Muscle layer of colon (tissue), 2 donors: ENCODE results near the gene AGRP.

Source experiments
- H3K27ac ChIP-seq: one replicate; pipeline ENCODE4 v1.7.0; 2013; ENCODE audit warnings: low read depth, mild to moderate bottlenecking, low read length, moderate library complexity
- H3K27me3 ChIP-seq, 2 donors: one replicate each; pipeline ENCODE4 v1.7.0; 2013; ENCODE audit warnings: low read length in 2 of 2, mild to moderate bottlenecking in 2 of 2; ENCODE audit not compliant: insufficient read depth in 2 of 2, control insufficient read depth in 1 of 2
- H3K36me3 ChIP-seq: one replicate; pipeline ENCODE4 v1.7.0; 2013; ENCODE audit warnings: mild to moderate bottlenecking, low read length; ENCODE audit not compliant: insufficient read depth
- H3K4me1 ChIP-seq: one replicate; pipeline ENCODE4 v1.7.0; 2013; ENCODE audit warnings: mild to moderate bottlenecking, low read length; ENCODE audit not compliant: insufficient read depth
- H3K4me3 ChIP-seq, 2 donors: one replicate each; pipeline ENCODE4 v1.7.0; 2013; ENCODE audit warnings: low read length in 2 of 2, low read depth in 1 of 2, mild to moderate bottlenecking in 1 of 2, moderate library complexity in 1 of 2
- H3K9ac ChIP-seq: one replicate; pipeline ENCODE4 v1.7.0; 2013; ENCODE audit warnings: low read length
- H3K9me3 ChIP-seq: one replicate; pipeline ENCODE4 v1.7.0; 2013; ENCODE audit warnings: mild to moderate bottlenecking, low read length
- donor health status: abdominal sarcoma.
- donor health status: Adenocarcinoma of cecum.

The AGRP gene

DNA sequence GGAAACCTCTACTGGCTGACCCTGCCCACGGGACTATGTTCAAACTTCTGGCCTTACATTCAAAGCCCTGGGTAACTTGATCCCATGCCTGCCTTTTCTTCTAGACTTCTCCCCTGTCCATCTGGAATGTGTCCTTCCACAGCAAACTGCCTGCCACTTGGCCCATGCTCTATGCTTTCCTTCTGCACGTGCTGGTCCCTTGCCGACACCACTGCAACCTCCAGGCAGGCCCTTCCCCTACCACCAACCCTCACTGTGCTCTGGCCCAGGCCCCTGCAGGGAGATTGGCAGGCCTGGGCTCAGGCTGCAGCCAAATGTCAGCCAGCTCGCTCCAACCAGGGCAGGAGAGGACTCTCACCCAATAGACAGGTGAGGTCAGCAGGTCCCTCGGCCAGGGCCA is 41.4 kb downstream of the AGRP start:
- Histone ChIP-seq H3K27ac (peak overlapping the region; percentile 22), H3K27me3 (no peaks in the 10 kb centered on the region), H3K4me1 (peaks cover 64% of the 10 kb centered on the region), H3K9me3 (no peaks in the 10 kb centered on the region), H3K9ac (no peak overlapping the region), H3K4me3 (no peak overlapping the region), H3K36me3 (peaks cover 38% of the 10 kb centered on the region)

DNA sequence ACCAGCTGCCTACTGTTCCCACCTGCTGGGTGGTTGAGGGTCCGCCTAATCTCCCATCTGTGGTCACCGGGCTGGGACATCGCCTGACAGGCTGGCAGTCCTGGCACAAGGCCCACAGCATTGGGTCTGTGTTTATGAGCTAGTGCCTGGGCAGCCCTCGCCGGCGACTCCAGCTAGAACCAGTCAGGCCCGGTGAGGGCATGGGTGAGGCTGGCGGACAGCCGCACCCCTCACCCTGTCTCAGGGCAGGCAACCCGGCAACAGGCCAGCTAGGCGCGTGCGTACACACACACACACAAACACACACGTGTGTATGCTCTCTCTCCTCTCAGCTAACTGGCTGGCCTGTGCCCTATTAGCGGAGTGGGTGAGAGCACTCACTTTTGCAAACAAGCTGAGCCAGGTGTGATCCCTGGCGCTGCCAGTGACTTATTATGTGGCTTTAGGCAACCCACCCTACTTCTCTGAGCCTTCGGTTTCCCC is 42.0 kb downstream of the AGRP start:
- Histone ChIP-seq H3K27me3 (no peaks in the 10 kb centered on the region), H3K36me3 (peaks cover 43% of the 10 kb centered on the region), H3K27ac (no peak overlapping the region), H3K9ac (no peak overlapping the region), H3K4me3 (no peak overlapping the region), H3K9me3 (no peaks in the 10 kb centered on the region), H3K4me1 (peaks cover 58% of the 10 kb centered on the region)

DNA sequence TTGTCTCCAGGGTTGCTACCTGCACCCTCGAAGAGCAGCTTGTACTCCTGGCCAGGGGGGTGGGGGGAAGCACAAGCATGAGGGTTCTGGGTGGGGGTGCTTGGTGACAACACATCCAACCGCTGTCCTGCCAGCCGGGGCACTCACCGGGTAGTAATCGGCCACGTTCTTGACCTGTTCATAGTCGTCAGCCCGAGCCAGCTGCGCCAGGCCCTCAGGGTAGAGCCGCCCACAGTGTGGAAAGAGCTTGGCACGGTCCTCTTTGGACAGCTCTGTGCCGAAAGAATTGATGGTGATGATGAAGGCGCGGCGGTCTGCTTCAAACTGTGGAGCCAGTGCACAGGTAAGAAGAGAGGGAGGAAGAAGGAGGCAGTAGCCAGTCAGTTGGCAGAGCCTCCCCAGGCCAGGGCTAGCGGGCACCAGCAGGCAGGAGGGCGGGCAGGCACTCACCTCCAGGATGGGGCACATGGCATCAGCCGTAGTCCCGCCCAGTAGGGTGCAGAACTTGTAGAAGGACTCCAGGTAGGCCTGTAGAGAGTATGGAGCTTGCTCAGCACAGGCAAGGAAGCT is 44.4 kb downstream of the AGRP start:
- no peak overlapping the region for H3K27ac ChIP-seq
- H3K9ac ChIP-seq: no peak overlapping the region
- no peaks in the 10 kb centered on the region for H3K9me3 ChIP-seq
- H3K27me3 ChIP-seq: no peaks in the 10 kb centered on the region
- H3K36me3 ChIP-seq: peaks cover 30% of the 10 kb centered on the region
- H3K4me1 ChIP-seq: peaks cover 34% of the 10 kb centered on the region
- H3K4me3 ChIP-seq: no peak overlapping the region

DNA sequence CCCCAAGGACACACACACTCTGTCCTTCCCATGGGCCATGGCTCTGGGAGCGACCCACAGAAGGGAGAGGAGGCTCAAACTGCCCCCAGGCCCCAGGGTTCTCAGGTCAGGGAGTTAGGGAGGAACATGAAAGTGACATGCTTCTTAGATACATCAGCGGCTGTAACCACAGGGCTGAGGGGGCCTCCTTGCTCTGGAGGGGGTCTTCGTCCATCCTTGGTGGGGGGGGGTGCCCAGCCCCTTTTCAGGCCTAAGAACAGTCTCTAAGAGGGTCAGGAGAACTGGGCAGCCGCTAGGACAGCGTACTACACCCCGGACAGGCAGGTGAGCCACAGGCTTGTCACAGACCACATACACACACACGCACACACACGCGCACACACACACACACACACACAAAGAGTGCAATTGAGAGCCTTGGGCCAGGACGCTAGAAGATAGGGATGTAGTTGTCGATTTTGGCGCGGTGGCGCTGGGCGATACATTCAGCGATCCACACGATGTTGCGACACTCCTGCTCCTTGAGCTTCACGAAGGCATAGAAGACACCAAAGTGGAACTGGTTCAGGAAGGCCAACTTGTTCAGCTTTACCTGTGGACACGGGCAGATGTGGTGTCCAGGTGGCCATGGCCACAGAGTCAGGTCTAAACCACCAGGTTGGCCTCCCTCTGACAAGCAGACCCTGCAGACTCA is 45.1 kb downstream of the AGRP start:
- Histone ChIP-seq H3K36me3 (peaks cover 30% of the 10 kb centered on the region), H3K4me3 (no peak overlapping the region), H3K9ac (no peak overlapping the region), H3K9me3 (no peaks in the 10 kb centered on the region), H3K27me3 (no peaks in the 10 kb centered on the region), H3K27ac (no peak overlapping the region), H3K4me1 (peaks cover 27% of the 10 kb centered on the region)

DNA sequence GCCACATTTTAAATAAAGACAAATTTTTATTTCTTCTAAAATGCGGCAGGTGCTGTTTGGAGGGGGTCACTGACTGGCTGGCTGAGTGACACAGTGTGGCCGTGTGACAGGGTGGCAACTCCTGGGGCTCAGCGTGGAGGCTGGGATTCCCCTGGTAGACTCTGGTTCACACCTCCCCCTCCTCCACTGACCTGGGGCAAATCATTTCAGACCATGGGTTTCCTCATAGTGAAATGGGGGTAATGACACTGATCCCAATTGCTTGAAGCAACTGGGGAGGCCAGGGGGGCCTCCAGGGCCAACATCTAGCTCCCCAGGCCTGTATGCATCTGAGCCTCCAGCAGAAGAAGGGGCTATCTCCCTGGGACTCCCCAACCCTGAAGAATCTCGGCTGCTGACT is 45.8 kb downstream of the AGRP start:
- no peaks in the 10 kb centered on the region for H3K27me3 ChIP-seq
- H3K9ac ChIP-seq: no peak overlapping the region
- no peak overlapping the region for H3K27ac ChIP-seq
- H3K4me3 ChIP-seq: no peak overlapping the region
- H3K36me3 ChIP-seq: peaks cover 30% of the 10 kb centered on the region
- H3K9me3 ChIP-seq: no peaks in the 10 kb centered on the region
- H3K4me1 ChIP-seq: peaks cover 20% of the 10 kb centered on the region

DNA sequence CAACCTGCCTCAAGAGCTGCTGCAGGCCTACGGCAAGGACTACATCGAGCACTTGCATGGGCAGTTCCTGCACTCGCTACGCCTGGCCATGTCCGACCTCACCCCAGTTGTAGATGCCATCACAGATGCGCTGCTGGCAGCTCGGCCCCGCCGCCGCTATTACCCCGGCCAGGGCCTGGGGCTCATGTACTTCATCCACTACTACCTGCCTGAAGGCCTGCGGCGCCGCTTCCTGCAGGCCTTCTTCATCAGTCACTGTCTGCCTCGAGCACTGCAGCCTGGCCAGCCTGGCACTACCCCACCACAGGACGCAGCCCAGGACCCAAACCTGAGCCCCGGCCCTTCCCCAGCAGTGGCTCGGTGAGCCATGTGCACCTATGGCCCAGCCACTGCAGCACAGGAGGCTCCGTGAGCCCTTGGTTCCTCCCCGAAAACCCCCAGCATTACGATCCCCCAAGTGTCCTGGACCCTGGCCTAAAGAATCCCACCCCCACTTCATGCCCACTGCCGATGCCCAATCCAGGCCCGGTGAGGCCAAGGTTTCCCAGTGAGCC is 46.6 kb downstream of the AGRP start:
- H3K9me3 ChIP-seq: no peaks in the 10 kb centered on the region
- H3K36me3 ChIP-seq: peaks cover 30% of the 10 kb centered on the region
- no peak overlapping the region for H3K4me3 ChIP-seq
- H3K27ac ChIP-seq: no peak overlapping the region
- H3K9ac ChIP-seq: no peak overlapping the region
- H3K27me3 ChIP-seq: no peaks in the 10 kb centered on the region
- peaks cover 14% of the 10 kb centered on the region for H3K4me1 ChIP-seq

DNA sequence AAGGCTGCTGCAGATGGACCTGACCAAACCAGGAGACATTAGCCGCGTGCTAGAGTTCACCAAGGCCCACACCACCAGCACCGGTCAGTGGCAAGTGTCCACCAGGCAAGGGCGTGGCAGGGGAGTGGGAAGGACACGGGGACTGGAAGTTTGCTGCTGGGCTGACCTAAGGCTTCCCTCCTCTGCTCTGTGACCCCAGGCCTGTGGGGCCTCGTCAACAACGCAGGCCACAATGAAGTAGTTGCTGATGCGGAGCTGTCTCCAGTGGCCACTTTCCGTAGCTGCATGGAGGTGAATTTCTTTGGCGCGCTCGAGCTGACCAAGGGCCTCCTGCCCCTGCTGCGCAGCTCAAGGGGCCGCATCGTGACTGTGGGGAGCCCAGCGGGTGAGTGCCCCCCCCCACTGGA is 47.6 kb downstream of the AGRP start:
- H3K36me3 ChIP-seq: peaks cover 25% of the 10 kb centered on the region
- H3K27me3 ChIP-seq: no peaks in the 10 kb centered on the region
- no peak overlapping the region for H3K4me3 ChIP-seq
- H3K9me3 ChIP-seq: no peaks in the 10 kb centered on the region
- no peak overlapping the region for H3K9ac ChIP-seq
- H3K27ac ChIP-seq: no peak overlapping the region
- peaks cover 9% of the 10 kb centered on the region for H3K4me1 ChIP-seq

DNA sequence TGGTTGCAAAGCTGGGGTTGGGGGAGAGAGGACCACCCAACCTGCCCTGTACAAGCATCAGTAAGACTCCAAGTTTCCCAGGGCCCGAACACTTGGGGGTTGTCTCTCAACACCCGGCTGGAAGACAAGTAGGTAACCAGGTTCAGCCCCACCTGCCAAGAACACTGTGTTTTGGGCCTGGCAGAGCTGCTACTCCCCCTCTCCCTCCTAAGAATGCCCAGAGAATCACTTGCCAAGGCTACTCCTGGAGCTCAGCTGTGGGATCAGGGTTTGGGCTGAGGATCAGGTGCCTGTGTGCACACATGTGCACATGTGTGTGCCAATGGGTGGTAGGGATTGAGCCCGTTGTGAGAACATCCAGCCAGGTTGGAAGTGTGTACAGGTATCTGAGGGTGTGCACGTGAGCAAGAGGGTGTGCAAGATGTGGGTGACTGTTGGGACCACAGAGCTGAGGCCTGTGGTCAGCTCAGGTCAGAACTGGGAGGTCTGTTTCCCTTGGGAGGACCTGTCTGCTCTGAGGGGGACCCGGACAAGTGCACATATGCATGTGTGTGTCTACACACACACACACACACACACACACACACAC is 50.1 kb downstream of the AGRP start:
- H3K36me3 ChIP-seq: peaks cover 17% of the 10 kb centered on the region
- H3K27ac ChIP-seq: no peak overlapping the region
- no peak overlapping the region for H3K4me3 ChIP-seq
- H3K4me1 ChIP-seq: peaks cover 13% of the 10 kb centered on the region
- H3K27me3 ChIP-seq: peaks cover 0 to 7% of the 10 kb centered on the region in 2 donors
- no peak overlapping the region for H3K9ac ChIP-seq
- H3K9me3 ChIP-seq: no peaks in the 10 kb centered on the region
